Head of caudate nucleus (tissue), 42 donors: Measurements from ENCODE around the gene EDC4.
A peak's percentile ranks its signal among the peaks of the same experiment; 100 is the strongest.

ENCODE experiments used
- DNase-seq, 42 donors: peaks; one replicate each; pipeline versions ENCODE4 v3.0.0 to v3.0.0-alpha.2; 2020 to 2021; ENCODE audit warnings: mixed read lengths in 7 of 42
- intact Hi-C: fragments of 100-400 bp; cut with DNase I; formaldehyde crosslinking; loops from one replicate; pipeline ENCODE4 v1.15.0; 2022

Gene EDC4

DNA sequence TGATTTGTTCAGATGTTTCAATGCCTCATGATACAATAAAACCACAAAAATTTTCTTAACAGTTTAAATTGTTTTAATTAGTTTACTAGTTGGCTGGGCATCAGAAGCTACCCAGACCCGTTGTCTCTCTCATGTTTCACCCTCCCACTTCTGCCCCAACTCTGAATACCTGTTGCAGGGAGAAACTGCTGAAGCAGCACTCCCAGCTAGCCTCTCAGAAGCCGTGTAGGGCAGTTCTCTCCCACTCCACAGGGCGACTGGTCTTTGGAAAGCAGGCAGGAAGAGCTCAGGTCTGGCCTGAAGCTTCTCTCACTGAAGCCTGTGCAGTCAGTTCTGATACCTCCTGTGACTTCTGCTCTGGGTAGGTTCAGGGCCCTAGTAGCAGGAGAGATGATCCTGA is 1.6 kb upstream of the EDC4 start:
- no peak for DNase-seq
- intact Hi-C loops: no loop called here

DNA sequence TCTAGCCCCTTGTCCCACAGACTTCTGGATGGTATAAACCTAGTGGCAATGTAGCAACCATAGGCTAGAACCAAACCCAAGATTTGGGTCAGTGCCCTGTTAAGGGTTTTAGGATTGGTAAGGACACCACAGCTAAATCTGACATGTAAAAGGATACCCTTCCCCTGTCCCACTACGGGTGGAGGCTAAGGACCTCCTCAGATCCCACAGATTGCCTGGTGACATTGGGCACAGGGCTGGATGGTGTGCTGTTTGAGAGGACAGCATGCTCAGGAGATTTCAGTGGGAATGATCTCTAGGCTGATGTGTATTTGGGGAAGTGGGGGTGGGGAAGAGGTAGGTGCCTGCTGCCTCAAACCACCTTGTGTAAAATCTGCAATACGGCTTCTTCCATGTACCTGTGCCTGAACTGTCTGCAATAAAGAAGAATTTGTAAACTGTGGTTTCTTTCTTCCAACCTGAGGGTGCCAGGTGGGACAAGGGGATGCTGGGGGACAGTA is 671 bp upstream of the EDC4 start:
- intact Hi-C loops: no loop called here
- DNase-seq: no peak

DNA sequence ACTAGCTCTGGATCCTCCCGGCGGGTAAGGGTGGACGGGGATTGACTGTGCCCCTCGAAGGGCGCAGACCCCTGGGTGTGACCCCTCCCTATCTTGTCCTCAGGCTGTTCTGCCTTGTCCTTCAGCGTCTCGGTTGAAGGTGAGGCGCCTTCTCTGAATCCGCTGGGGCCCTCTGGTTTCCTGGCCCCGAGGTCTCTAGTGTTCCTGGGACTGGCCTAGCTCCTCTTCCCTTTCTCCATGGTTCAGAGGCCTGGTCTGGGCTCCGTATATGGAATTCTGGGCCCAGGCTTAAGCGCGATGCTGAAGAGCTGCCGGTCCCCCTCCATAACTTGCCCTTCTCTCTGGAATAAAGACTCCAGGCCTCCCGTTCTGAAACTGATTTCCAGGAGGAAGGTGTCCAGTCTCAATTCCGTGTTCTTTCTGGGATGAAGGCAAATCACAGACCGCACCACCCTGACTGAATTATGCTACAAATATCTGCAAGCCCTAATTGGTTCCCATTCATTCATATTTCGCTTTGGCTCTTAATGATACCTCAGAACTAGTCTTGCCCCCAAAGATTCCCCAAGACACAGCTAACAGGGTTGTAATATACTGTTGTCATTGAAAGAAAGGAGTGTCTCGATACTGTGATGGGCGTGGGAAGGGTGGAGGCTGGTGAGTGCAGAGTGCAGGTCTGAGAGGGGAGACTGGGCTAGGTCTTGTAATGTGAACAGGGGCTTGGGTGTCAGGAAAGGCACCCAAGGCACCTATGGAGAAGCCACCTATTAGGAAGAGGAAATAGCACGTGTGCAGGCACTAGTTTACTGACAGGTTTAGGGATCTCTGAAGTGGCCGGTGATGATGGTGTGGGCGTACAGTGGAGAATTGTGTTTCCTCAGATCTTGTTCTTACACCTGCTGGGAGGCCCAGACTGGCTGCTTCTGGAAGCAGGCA is 851 bp downstream of the EDC4 start:
- peak in 4 of 42 donors; percentile 11 to 52 (median 26) for DNase-seq
- intact Hi-C loops: no loop called here

DNA sequence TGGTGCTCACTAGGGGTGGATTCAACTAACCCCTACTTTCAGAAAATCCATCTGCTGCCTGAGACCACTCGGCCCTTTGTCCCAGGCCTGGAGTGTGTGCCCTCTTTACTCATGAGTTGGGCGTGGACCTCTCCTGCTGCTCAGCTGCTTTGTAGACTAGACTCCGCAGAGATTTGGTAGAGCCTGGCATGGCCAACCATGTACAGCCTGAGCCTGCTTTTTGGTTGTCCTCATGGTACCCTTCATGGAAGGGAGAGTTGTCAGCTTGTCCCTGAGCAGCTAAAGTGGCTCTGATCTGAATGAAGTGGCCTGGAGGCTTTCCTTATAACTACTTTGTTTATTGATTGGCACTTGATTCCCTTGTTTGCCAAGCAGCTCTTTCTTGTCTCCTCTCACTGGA is 1.5 kb downstream of the EDC4 start:
- DNase-seq: no peak
- intact Hi-C loops: no loop called here

DNA sequence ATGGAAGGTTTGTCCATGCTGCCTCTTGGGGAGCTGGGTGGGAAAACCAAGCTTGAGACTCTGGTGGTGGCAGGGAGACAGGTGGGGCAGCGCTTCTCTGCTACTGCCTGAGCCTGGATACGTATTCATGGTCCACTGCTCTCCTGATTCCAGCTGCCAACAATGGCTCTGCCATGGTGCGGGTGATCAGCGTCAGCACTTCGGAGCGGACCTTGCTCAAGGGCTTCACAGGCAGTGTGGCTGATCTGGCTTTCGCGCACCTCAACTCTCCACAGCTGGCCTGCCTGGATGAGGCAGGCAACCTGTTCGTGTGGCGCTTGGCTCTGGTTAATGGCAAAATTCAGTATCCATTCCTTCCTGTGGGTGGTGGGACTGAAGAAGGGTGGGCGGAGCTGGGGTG is 4.2 kb downstream of the EDC4 start:
- DNase-seq: no peak
- intact Hi-C loops: no loop called here

DNA sequence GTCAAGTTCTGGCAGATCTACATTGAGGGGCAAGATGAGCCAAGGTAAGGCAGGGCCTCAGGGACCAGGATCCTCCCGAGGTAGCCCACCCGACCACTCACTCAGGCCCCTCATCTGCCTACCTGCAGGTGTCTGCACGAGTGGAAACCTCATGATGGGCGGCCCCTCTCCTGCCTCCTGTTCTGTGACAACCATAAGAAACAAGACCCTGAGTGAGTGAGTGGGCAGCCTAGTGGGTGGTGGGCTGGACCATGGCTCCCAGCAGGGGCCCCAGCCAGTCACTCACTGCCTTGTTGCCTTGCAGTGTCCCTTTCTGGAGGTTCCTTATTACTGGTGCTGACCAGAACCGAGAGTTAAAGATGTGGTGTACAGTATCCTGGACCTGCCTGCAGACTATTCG is 5.4 kb downstream of the EDC4 start:
- intact Hi-C loops: no loop called here
- no peak for DNase-seq

DNA sequence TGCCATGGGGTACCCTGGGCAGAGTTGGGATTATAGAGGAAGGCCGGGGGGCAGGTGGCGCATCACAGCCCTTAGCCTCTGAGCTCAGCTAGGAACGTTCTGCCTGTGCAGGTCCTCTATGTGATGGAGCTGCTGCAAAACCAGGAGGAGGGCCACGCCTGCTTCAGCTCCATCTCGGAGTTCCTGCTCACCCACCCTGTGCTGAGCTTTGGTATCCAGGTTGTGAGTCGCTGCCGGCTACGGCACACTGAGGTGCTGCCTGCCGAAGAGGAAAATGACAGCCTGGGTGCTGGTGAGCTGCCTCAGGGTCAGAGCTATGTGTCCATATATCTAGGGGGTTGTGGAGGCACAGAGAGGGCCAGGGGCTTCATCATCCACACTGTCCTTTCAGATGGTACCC is 6.0 kb downstream of the EDC4 start:
- DNase-seq: no peak

DNA sequence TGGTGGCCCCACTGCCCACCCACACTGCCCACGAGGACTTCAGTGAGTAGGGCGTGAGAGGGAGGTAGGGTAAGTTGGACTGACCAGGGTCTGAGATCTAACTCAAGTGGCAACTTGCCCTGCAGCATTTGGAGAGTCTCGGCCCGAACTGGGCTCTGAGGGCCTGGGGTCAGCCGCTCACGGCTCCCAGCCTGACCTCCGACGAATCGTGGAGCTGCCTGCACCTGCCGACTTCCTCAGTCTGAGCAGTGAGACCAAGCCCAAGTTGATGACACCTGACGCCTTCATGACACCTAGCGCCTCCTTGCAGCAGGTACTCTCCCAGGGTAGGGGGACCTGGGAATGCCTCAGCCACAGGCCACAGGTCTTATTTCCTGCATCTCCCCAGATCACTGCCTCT is 6.6 kb downstream of the EDC4 start:
- intact Hi-C loops: no loop called here
- DNase-seq: no peak

More for the DNA sequence above, 6.0 kb downstream of the EDC4 start:
- intact Hi-C loops: no loop called here

DNA sequence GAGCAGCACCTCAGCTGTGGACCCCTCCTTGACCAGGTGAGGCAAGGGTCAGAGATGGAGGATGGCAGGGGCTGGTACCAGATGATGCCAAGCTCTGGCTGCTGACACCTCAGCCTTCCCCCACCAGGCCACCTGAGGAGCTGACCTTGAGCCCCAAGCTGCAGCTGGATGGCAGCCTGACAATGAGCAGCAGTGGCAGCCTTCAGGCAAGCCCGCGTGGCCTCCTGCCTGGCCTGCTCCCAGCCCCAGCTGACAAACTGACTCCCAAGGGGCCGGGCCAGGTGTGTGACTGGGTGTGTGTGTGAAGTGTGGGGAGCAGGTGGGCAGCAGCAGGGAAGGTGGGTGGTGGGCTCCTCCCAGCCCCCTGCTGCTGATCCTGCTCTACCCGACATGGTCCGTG is 7.1 kb downstream of the EDC4 start:
- DNase-seq: no peak
- intact Hi-C loops: no loop called here

DNA sequence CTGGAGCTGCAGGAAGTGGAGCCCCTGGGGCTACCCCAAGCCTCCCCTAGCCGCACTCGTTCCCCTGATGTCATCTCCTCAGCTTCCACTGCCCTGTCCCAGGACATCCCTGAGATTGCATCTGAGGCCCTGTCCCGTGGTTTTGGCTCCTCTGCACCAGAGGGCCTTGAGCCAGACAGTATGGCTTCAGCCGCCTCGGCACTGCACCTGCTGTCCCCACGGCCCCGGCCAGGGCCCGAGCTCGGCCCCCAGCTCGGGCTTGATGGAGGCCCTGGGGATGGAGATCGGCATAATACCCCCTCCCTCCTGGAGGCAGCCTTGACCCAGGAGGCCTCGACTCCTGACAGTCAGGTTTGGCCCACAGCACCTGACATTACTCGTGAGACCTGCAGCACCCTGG is 7.7 kb downstream of the EDC4 start:
- intact Hi-C loops: no loop called here
- DNase-seq: no peak

DNA sequence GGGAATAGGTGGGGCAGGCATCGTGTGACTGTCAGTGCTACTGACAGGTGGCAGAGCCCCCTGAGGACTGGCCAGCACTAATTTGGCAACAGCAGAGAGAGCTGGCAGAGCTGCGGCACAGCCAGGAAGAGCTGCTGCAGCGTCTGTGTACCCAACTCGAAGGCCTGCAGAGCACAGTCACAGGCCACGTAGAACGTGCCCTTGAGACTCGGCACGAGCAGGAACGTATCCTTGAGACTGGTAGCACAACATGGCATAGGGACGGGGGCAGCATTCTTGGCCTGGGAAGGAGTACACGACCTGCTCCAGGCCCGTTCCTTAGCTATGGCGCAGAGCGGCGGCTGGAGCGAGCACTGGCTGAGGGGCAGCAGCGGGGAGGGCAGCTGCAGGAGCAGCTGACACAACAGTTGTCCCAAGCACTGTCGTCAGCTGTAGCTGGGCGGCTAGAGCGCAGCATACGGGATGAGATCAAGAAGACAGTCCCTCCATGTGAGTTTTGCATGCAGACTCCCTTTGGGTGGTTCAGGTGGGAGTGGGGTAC is 8.8 kb downstream of the EDC4 start:
- intact Hi-C loops: loop anchor here (2.0 kb wide), 2 partner anchors 35 to 47 kb away; partner anchors contain the start of genes CENPT and NUTF2
- peak; percentile 8 to 84 (median 60) for DNase-seq

DNA sequence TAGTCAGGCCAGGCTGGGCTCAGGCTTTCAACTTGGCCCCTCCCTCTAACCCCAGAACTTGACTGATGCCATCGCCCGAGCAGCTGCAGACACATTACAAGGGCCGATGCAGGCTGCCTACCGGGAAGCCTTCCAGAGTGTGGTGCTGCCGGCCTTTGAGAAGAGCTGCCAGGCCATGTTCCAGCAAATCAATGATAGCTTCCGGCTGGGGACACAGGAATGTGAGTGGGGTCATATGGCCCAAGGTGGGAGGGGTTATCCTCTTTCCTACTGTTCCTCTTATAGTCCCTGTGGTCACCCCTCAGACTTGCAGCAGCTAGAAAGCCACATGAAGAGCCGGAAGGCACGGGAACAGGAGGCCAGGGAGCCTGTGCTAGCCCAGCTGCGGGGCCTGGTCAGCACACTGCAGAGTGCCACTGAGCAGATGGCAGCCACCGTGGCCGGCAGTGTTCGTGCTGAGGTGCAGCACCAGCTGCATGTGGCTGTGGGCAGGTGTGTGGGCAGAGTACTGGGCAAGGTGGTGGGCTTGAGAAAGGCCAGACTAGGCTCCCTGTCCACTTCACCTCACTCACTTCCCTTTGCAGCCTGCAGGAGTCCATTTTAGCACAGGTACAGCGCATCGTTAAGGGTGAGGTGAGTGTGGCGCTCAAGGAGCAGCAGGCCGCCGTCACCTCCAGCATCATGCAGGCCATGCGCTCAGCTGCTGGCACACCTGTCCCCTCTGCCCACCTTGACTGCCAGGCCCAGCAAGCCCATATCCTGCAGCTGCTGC is 9.7 kb downstream of the EDC4 start:
- DNase-seq: peak; percentile 59 to 94 (median 86)
- intact Hi-C loops: loop anchor here (2.0 kb wide), 2 partner anchors 36 to 46 kb away; partner anchors contain the start of genes CENPT and NUTF2

DNA sequence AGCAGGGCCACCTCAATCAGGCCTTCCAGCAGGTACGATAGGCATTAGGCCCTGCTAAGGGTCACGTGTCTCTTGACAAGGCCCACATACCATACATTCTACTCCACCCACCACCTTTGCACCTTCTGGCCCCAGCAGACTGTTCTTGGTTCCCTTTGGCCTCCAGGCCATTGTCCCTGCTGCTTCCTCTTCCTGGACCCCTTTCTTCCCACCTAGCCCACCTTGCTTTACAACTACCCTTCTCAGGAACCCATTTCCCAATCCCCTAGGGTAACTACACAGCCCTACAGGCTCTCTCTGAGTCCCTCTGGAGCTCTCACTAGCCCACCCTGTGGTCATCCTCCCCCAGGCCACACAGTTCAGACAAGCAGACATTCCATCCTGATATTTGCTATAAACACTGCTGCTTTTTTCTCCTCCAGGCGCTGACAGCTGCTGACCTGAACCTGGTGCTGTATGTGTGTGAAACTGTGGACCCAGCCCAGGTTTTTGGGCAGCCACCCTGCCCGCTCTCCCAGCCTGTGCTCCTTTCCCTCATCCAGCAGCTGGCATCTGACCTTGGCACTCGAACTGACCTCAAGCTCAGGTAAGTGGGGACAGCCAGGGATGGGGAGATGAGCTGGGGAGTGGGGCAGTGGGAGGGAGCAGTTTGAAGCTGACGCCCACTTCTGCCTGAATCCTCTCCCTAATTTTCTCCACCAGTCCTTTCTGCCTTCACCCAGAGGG is 10.5 kb downstream of the EDC4 start:
- no peak for DNase-seq
- intact Hi-C loops: loop anchor here (2.0 kb wide), 2 partner anchors 37 to 45 kb away; partner anchors contain the start of genes CENPT and NUTF2

DNA sequence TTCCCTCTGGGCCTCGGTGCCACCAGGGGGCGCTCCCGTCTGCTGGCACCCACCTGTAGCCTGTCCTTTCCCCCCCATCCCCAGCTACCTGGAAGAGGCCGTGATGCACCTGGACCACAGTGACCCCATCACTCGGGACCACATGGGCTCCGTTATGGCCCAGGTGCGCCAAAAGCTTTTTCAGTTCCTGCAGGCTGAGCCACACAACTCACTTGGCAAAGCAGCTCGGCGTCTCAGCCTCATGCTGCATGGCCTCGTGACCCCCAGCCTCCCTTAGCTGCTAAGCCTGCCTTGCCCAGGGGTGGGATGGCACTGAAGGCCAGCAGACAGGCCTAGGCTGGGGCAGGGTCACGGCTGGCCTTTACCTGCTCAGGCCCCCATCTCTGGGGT is 11.0 kb downstream of the EDC4 start:
- peak in 41 of 42 donors; percentile 31 to 85 (median 69) for DNase-seq
- intact Hi-C loops: loop anchor here (2.0 kb wide), 2 partner anchors 37 to 45 kb away; partner anchors contain the start of genes CENPT and NUTF2

DNA sequence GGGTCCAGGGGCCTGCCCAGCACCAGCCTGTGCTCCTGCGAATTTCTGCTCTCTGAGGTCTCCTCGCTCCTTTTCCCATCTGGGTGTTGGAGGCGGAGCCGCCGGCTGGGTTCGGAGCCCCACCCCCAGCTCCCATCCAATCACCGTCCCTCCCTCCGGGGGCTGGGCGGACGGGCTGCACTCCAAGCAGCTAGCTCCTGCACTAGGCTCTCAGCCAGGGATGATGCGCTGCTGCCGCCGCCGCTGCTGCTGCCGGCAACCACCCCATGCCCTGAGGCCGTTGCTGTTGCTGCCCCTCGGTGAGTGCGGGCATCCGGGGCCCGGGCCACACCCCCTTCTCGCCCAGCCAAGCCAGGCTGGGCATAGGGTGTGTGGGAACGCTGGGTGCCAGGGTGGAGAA is 11.8 kb downstream of the EDC4 start, which contains the start of gene NRN1L:
Gene NRN1L, plus strand, starts transcription at position 202 of the 400 bp plus-strand sequence. Its CDS starts 19 bp downstream, at position 221.
- intact Hi-C loops: no loop called here

DNA sequence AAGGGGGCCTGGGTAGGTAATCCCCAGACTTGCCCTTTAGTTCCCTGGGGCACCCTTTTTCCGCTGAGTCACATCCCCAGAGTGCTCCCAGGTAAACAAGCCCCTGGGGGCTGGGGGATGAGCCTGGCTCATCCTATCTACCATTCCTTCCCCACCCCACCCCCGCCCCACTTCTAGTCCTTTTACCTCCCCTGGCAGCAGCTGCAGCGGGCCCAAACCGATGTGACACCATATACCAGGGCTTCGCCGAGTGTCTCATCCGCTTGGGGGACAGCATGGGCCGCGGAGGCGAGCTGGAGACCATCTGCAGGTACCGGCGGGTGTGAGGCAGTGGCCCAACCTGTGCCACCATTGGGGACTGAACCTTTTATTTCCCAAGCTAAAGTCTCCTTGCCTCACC is 12.7 kb downstream of the EDC4 start:
- intact Hi-C loops: no loop called here
- DNase-seq: no peak

More for the DNA sequence above, 11.8 kb downstream of the EDC4 start, which contains the start of gene NRN1L:
- DNase-seq: peak; percentile 89 to 98 (median 96)

DNA sequence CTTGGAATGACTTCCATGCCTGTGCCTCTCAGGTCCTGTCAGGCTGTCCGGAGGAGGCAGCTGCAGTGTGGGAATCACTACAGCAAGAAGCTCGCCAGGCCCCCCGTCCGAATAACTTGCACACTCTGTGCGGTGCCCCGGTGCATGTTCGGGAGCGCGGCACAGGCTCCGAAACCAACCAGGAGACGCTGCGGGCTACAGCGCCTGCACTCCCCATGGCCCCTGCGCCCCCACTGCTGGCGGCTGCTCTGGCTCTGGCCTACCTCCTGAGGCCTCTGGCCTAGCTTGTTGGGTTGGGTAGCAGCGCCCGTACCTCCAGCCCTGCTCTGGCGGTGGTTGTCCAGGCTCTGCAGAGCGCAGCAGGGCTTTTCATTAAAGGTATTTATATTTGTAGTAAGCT is 13.1 kb downstream of the EDC4 start:
- intact Hi-C loops: no loop called here
- DNase-seq: no peak

DNA sequence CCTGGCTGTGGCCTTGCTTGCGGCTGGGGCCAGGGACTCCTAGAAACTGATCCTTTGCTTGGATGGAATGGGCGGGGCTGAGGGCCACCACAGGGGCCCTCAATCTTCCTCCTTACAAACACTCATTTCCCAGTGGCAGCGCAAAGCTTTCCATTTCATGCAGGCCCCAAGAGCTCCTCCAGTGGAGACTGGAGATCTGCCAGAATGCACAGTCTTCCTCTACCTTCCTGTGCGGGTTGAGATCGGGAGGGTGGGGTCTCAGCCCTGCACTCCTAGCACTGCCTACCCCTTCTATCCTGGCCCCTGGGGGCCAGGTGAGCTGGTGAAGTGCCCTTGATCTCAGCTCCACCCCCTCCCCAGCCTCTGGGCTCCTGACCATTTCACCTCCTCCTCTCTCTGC is 13.5 kb downstream of the EDC4 start:
- no peak for DNase-seq
- intact Hi-C loops: no loop called here

DNA sequence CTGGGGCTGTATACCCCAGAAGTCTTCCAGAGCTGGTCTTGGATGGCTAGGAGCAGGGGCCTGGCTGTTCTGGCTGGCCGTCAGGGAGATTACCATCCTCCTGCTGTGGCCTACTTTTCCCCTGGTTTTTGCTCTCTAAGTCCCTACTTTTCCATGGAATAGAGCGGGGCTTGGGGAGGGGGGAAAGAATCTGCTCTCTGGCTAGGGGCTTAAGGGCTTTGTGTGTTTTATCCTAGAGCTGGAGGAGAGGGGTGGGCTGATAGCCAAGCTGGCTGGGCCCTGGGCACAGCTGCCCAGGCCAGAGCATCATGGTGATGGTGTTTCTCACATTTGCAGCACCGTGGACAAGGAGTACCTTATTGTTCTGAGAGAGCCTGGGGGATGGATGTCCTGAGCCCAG is 15.5 kb downstream of the EDC4 start:
- intact Hi-C loops: no loop called here
- no peak for DNase-seq
